Erythroblast (primary cell): ENCODE data around the gene SENP3.

Source experiments
- GATA1 ChIP-seq: IDR thresholded peaks from 2 replicates; pipeline ENCODE4 v1.6.1; 2011; ENCODE audit warnings: low read depth, mild to moderate bottlenecking, control low read depth, low read length, moderate library complexity
- POLR2A ChIP-seq: IDR thresholded peaks from 2 replicates; pipeline ENCODE4 v1.6.1; 2011; ENCODE audit warnings: mild to moderate bottlenecking, low read length

- TF ChIP-seq POLR2A (no peak), GATA1 (no peak)
These were observed 44.6 kb downstream of the SENP3 start for GRCh38 chr17:7606280-7606679.
